Epithelial cell of proximal tubule (primary cell): ENCODE results near the gene ZEB1. TPM values are rescaled to one million over a fixed set of nuclear protein-coding genes. Genes with fewer than 3 reads are reported as not detected.
A peak's percentile ranks its signal among the peaks of the same experiment; 100 is the strongest.

ENCODE experiments used
- DNase-seq: peaks from one replicate; pipeline ENCODE4 v3.0.0-alpha.2; 2011; ENCODE audit warnings: low read depth
- H3K4me3 ChIP-seq: 2 replicates; pipeline ENCODE4 v1.5.1; 2011; ENCODE audit warnings: low read depth, mild to moderate bottlenecking, low read length
- total RNA-seq: library from RNA; depleted of rRNA; stranded (reverse); fragments of >200 nt; gene quantifications from 2 replicates; pipeline ENCODE4 v1.2.3, GENCODE V29; 2015
- TF ChIP-seq, protein P1 (sequence below): conservative IDR thresholded peaks from 2 replicates; pipeline ENCODE4 v1.5.1; 2012; ENCODE audit warnings: low read depth, mild to moderate bottlenecking, low read length

The ZEB1 gene
- total RNA-seq, 1 donor from 2014 or later = 16.0 TPM

DNA sequence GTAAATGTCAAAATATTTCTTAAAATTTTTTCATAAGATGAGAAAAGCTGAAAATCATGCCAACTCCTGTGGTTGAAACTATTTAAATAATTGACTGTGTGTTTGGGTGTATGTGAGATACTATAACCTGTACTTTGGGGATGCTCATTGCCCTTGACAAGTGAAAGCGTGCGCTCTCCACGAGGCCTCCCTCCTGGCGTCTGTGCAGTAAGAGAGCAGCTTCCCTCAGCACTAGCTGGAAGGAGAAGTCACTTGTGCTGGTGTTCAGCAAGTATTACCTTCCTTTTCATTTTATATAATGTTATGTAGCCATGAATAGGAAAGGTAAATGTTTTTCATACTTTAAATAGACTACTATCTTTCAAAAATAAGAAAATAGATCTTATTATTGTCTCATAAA is 118.9 kb downstream of the ZEB1 start:
- TF ChIP-seq, protein P1, sequence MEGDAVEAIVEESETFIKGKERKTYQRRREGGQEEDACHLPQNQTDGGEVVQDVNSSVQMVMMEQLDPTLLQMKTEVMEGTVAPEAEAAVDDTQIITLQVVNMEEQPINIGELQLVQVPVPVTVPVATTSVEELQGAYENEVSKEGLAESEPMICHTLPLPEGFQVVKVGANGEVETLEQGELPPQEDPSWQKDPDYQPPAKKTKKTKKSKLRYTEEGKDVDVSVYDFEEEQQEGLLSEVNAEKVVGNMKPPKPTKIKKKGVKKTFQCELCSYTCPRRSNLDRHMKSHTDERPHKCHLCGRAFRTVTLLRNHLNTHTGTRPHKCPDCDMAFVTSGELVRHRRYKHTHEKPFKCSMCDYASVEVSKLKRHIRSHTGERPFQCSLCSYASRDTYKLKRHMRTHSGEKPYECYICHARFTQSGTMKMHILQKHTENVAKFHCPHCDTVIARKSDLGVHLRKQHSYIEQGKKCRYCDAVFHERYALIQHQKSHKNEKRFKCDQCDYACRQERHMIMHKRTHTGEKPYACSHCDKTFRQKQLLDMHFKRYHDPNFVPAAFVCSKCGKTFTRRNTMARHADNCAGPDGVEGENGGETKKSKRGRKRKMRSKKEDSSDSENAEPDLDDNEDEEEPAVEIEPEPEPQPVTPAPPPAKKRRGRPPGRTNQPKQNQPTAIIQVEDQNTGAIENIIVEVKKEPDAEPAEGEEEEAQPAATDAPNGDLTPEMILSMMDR = no peak
- H3K4me3 ChIP-seq = no peak overlapping the region
- DNase-seq = no peak

DNA sequence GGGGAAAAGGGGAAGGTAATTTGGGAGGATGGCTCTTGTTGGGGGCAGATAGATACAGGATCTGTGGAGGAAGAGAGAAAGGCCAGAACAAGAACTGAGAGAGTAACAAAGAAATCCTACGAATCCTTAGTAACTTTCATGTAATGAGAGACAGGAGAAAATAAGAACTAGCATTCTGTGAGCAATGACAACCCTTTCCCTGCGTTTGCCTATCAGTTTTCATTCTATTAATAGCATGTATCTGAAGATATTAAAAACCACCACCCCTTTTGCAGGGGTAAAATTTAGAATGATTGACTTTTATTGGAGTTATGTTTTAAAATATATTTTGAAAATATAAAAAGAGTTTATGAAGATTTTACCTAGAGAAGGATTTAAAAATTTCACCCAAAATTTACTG is 132.8 kb downstream of the ZEB1 start:
- DNase-seq = no peak
- no peak overlapping the region for H3K4me3 ChIP-seq
- TF ChIP-seq, protein P1 = no peak

DNA sequence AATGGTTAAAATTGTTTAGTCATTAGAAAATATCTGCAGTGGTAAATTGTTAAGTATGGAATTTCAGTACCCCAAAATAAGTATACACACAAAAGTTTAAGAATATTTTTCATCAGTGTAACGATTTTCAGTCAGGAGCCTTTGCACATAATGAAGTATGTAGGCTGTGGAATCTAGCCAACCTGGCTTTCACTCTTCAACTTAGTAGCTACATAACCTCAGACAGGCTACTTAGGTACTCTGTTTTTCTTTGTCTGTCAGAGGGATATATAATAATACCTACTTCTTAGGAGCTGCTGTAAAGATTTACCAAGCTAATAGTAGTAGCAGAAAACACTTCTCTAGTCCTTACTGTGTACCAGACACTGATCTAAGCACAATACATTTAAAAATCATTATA is 137.5 kb downstream of the ZEB1 start:
- DNase-seq = no peak
- TF ChIP-seq, protein P1 = no peak
- H3K4me3 ChIP-seq = no peak overlapping the region

DNA sequence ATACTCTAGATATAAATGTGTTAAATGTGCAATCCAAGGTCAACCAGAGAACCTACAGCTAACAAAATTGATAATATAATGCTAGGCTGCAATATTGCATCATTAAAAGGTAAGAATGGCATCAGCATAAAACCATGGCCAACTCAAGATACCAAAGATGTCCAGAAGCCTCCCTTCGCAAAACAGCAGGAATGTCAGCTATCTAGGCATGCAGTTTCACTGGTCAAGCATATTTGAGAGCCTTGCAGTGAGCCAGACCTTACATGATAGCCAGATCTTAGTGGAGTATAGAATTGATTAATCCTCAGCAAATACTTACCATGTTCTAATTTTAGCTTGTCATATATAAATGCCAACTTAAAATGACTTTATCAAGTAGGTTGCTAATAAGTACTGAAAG is 138.8 kb downstream of the ZEB1 start:
- DNase-seq = peak; percentile 6
- TF ChIP-seq, protein P1 = no peak
- no peak overlapping the region for H3K4me3 ChIP-seq

DNA sequence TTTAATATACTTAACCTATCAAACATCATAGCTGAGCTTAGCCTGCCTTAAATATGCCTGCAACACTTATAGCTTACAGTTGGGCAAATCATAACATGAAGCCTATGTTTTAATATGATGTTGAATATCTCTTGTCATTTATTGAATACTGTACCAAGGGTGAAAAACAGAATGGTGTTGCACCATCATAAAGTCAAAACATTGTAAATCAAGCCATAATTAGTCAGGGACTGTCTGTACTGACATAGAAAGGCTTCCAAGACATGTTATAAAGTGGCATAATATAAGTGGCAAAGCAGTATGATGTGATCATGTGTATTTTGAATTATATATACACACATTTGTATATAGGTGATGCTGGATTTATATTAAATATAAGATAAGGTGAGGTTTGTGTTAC is 140.0 kb downstream of the ZEB1 start:
- TF ChIP-seq, protein P1 = no peak
- DNase-seq = no peak
- H3K4me3 ChIP-seq = no peak overlapping the region

DNA sequence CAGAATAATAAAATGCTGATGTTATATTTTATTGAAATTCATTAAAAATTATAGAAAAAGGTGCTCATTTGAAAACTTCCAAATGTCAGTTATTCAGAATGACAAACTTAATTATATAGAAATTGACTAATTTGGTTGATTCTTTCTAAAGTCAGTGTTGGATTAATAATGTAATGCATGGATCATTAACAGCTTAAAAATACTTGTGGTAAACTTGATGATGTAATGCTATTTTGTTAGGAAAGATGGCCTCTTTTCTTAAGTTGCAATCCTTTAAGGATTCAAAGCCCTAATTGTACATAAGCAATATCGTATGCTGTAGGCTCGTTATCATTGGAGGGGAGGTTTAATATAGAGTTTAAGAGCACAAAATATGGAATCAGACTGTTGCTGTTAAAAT is 141.2 kb downstream of the ZEB1 start:
- TF ChIP-seq, protein P1 = no peak
- DNase-seq = no peak
- no peak overlapping the region for H3K4me3 ChIP-seq

DNA sequence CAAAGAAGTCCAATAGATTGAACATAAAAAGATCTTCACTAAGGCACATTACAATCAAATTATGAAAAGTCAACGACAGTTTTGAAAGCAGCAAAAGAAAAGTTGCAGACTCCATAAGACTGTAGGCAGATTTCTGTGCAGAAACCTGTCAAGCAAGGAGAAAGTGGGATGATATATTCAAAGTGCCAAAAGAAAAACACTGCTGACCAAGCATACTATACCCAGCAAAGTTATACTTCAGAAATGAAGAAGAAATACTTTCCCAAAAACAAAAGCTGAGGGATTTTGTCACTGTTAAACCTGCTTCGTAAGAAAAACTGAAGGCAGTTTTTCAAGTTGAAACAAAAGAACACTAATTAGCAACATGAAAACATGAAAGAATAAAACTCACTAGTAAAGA is 145.5 kb downstream of the ZEB1 start:
- H3K4me3 ChIP-seq = no peak overlapping the region
- TF ChIP-seq, protein P1 = no peak
- no peak for DNase-seq
